Choroid plexus epithelial cell (primary cell): ENCODE measurements around the gene NEDD8.

ENCODE experiments used
- DNase-seq: peaks from one replicate; pipeline ENCODE4 v3.0.0-alpha.2; 2010; ENCODE audit warnings: low read depth
- H3K4me3 ChIP-seq: 2 replicates; pipeline ENCODE4 v1.5.1; 2011; ENCODE audit warnings: low read depth, mild to moderate bottlenecking, control low read depth, low read length, moderate library complexity
- TF ChIP-seq, protein P1 (sequence below): conservative IDR thresholded peaks from 2 replicates; pipeline ENCODE4 v1.5.1; 2011; ENCODE audit warnings: low read depth, mild to moderate bottlenecking, control low read depth, inconsistent platforms, low read length, moderate library complexity

NEDD8 gene

DNA sequence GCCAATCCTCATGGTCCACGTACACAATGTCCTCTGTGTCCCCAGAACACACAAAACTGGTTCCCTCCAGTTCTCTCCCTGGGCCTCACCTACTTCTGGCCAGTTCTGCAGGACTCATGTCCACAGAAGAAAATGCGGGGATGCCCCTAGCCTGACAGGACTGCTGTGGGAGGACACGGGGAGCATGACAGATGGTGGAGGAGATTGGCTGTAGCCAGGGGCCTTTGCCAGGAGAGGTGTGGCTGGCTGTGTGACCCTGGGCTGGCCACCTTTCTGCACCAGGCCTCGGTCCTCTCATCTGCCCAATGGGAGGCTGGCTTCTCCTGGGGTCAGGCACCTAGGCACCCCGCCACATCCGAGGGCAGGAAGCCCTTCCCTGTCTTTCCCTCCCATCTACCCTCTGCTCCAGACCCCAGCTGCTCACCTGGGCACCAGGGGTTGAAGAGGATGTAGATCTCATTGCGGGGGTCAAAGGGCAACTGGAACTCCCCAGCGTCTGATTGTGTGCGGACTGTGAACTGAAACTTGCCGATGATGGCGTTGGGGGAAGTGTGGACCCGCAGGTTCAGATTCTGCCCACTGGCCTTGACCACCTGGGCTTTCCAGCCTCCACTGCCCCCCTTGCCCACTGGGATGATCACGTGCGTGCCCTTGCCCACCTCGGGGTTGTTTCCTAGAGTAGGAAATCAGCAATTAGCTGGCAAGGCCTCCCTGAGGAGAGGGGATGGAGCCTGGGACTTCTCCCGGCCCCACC is 28.0 kb upstream of the NEDD8 start:
- DNase-seq, result no peak
- TF ChIP-seq, protein P1, sequence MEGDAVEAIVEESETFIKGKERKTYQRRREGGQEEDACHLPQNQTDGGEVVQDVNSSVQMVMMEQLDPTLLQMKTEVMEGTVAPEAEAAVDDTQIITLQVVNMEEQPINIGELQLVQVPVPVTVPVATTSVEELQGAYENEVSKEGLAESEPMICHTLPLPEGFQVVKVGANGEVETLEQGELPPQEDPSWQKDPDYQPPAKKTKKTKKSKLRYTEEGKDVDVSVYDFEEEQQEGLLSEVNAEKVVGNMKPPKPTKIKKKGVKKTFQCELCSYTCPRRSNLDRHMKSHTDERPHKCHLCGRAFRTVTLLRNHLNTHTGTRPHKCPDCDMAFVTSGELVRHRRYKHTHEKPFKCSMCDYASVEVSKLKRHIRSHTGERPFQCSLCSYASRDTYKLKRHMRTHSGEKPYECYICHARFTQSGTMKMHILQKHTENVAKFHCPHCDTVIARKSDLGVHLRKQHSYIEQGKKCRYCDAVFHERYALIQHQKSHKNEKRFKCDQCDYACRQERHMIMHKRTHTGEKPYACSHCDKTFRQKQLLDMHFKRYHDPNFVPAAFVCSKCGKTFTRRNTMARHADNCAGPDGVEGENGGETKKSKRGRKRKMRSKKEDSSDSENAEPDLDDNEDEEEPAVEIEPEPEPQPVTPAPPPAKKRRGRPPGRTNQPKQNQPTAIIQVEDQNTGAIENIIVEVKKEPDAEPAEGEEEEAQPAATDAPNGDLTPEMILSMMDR, result no peak
- no peak overlapping the region for H3K4me3 ChIP-seq

DNA sequence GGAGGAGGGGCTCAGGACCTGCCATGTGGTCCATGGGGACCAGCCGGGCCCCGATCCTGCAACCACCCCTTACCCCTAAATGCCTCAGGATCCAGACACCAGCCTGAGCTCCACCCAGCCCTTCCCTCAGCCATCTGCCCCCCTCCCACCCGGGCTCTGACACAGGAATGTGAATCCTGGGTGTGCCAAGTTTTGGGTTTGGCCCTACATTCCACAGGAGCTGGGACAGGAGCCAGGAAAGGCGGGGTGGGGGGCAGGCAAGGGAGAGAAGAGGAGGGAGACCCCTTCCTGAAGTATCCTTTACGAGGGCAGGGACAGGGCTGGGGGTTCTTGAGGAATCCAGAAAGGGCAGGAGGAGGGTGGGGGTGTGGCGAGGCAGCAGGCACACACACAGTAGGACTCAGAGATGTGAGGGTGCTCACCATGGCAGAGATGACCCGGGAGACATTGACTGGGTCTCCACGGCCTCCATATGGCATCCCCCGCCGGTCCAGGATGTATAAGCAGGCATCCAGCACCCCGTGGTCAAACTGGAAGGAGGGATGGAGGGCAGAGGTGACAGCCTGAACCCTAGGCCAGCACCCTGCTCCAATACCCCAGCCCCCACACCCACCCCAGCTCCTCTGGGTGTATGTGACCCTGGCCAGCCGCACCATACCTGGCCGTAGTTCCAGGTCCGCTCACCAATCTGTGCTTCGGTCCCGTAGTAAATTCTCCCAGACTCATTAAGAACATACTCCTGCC is 27.3 kb upstream of the NEDD8 start:
- no peak overlapping the region for H3K4me3 ChIP-seq
- TF ChIP-seq, protein P1, result no peak
- DNase-seq, result peak; percentile 48

DNA sequence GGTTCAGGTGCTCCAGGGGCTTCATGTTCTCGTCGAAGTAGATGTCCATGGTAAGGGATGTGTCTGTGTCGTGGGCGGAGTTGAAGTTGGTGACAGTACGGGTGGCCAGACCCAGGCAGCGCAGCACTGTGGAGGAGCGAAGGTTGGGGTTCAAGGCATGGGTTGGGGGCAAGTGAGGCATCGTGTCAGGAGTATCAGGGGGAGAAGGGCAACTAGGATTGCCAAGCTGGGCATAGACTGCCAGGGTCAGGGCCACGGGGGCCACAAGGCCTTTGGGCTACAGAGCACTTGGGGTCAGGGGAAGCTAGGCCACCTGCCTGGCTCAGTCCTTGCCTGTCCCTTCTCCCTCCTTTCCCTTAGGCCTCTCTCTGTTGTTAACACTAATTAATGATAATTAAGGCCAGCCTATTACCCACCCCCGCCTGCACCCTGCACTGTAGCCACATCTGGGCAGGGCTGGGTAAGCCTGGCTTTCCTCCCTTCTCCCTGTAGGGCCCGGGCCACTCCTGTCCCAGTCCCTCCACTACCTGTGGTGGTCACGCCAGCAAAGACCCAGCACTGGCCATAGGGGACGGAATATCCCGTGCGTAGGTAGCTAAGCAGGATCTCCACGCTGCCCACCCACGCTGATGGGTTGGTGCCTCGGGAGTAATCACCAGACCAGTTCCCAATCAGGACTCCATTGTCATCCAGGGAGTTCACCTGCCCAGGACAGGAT is 26.5 kb upstream of the NEDD8 start:
- no peak overlapping the region for H3K4me3 ChIP-seq
- no peak for DNase-seq
- TF ChIP-seq, protein P1, result no peak

DNA sequence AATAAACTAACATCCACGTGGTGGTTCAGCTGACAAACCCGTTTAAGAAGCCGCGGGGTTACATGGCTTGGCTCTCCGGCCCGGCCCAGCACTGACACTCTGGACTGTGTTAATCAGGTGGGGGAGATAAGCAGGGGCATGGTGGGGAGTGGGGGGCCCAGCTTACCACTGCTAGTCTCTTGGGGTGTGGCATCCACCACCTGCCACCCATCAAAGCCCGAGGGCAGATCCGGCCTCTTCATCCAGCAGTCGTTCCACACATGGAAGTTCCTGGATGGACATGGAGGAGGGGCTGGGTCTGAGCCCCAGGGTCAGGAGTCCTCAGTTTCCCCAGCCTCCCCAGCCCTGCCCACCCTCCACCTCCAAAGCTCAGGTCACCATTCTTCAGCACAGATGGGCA is 26.0 kb upstream of the NEDD8 start:
- H3K4me3 ChIP-seq, result no peak overlapping the region
- TF ChIP-seq, protein P1, result no peak
- no peak for DNase-seq

DNA sequence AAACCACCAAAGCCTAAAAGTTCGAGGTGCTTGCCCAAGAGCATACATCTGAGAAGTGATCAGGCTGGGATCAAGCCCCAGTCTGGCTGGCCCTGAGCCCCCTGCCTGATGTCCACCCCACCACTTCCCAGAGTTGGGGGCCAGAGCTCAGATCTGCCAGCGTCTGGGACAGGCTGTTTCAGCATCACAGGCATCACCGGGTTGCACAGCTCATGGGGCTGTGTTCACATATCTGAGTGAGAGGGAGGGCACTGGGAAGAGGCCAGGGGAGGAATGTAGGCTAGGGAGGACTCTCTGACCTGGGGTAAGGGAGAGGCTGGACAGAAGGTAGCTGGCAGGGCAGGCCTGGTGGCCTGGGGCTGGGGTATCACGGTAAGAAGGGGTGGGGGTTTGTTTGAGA is 24.8 kb upstream of the NEDD8 start:
- TF ChIP-seq, protein P1, result no peak
- no peak overlapping the region for H3K4me3 ChIP-seq
- no peak for DNase-seq

DNA sequence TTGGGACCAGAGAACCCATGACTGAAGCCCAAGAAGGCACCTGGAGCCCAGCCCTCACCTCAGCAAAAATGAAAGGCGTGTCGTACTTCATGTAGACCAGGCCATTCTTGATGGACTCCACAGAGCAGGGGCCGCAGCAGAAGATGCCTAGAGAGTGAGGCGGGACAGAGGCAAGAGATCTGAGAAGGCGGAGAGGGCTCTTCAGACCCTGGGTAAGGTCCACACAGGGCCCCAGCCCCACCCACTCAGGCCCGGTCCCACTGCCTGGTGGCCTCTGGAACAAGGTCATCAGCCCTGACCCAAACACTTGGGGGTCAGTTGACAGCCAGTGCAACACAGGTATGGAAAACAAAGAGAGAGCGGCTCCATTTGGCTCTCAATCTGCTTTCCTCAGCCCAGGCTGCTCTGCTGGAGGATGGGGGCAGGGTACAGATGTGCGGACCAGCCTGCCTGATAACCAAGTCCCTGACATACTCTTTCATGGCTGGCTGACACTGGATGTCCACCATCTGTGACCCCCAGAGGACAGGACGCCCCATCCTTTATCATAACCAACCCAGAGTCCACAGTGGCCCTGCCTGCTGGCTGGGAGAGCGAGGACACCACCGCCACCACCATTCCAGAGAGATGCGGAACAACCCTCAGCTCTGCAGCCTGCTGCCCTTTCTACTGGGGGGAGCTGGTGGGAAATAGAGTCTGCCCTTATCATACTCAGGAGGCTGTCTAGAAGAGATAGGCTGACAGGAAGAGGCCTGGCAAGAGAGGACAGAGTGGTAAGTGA is 24.0 kb upstream of the NEDD8 start:
- TF ChIP-seq, protein P1, result no peak
- DNase-seq, result no peak
- no peak overlapping the region for H3K4me3 ChIP-seq
